ENCODE results near the gene ABCG1.

DNA sequence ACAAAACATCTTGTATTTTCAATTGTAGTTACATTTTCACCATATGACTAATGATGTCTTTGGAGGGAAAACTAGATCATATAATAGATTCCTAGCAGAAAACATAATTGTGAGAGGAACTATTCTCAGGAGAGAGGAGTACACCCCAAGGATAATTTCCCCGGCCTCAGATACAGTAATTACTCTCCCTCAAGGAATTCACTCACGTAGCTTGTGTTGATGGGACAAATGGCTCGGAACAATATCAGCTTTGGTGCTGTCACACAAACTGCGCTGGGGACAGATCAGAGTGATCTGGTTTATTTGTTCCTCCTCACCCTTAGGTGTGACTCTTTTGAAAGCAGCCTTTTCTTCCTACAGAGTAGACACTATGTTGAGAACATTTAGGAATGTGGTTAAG, 11.2 kb downstream of the ABCG1 start:
- TF ChIP-seq MAZ (IDR thresholded peaks at IDR 0.05; ENCODE audit: borderline replicate concordance, low read depth, low read length) (no peak), CTCF (conservative IDR thresholded peaks at IDR 0.05; ENCODE audit: low read depth, low read length) (no peak), RAD21 (IDR thresholded peaks at IDR 0.05; ENCODE audit: low read length) (no peak), NFE2L2 (IDR thresholded peaks at IDR 0.05; ENCODE audit: low read depth, low read length) (no peak), POLR2A (IDR thresholded peaks at IDR 0.05; ENCODE audit: low read depth, low read length) (no peak)
- TF ChIP-seq, protein P1, sequence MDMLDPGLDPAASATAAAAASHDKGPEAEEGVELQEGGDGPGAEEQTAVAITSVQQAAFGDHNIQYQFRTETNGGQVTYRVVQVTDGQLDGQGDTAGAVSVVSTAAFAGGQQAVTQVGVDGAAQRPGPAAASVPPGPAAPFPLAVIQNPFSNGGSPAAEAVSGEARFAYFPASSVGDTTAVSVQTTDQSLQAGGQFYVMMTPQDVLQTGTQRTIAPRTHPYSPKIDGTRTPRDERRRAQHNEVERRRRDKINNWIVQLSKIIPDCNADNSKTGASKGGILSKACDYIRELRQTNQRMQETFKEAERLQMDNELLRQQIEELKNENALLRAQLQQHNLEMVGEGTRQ (IDR thresholded peaks at IDR 0.05; ENCODE audit: low read depth, low read length): no peak
- TF ChIP-seq, protein P2, sequence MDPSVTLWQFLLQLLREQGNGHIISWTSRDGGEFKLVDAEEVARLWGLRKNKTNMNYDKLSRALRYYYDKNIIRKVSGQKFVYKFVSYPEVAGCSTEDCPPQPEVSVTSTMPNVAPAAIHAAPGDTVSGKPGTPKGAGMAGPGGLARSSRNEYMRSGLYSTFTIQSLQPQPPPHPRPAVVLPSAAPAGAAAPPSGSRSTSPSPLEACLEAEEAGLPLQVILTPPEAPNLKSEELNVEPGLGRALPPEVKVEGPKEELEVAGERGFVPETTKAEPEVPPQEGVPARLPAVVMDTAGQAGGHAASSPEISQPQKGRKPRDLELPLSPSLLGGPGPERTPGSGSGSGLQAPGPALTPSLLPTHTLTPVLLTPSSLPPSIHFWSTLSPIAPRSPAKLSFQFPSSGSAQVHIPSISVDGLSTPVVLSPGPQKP (IDR thresholded peaks at IDR 0.05; ENCODE audit: borderline replicate concordance, low read depth, low read length): no peak
